NCI-H146 (cell line): ENCODE data around the gene TGFBR1.

Experiments
- DNase-seq: peaks from one replicate; lab custom pipeline; 2025; lab: John Stamatoyannopoulos, UW

TGFBR1 gene

DNA sequence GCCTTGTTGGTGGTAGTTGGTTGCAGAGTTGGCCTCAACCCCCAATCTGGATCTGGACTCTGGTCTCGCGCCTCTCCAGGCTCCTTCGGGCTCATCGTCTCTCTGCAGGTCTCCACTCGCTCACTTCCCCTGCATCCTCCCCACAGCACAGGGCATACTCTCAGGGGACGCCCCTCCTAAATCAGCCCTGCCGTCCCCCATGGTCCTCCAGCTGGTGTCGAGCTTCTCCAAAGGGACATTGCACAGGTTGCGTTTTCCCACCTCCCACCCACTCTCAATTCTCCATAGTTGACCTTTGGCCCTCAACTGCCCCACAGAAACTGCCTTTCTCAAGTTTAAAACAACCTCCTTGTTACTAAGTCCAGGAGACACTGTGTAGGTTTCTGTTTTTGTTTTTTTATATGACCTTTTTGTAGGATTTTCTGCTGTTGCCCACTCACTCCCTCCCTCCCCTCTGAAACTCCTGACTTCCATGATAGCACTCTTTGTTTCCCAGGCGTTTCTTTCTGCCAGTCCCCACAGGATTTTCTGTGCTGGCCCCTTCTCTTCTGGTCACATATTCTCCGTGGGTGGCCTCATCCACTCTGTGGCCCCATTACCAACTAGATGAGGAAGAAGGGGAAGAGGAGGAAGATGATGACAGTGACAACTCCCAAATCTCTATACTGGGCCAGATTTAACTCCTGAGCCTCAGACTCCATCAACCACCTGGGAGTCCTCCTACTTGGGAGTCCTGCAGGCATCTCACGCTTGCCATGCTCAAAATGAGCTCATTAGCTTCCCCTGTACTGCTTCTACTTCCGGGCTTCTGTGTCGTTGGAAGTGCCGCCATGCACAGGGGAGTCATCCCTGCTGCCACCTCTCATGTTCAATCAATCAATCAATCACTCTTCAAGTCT lies 66.6 kb downstream of the TGFBR1 start:
- DNase-seq, result no peak

GRCh38 chr9:99172124-99173091 lies 67.5 kb downstream of the TGFBR1 start:
- peak; percentile 82 for DNase-seq

DNA sequence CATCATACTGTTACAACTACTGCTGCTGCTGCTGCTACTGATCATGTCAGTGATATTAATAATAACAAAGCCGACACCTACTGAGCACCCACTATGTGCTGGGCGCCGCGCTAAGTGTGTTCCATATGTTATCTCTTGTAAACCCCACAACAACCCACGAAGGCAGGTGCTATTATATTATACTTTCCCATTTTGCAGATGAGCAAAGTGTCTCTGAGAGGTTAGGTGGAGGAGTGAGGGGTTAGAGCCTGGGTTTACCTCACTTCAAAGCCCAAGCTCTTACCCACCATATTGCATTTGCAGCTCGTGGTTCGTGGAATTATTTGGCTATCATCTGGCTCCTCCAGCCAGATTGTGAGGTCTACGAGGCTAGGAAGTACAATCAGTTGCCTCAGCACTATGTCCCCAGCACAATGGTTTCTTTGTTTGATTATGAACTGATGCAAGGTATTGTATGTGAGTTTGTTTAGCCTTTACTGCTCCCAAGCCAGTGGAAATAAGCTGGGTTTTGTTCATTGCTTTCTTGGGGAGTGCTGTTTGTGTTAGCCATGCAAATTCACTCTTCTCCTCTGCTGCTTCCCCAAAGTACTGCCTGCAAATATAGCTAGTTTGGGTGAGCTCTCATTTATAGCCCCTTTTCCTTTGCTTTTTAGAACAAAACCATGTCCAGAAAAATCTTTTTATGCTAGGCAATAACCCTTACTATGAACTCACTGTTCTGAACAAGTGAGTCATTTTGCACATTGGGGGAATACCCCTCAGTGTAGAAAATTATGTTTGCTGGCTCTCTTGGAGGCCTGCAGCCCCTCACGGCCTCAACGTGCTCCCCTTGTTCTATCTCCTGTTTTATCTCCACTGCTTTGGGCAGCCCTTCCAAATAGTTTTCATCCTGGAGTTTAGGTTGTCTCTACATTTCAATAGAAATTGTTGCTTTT lies 68.9 kb downstream of the TGFBR1 start:
- DNase-seq, result peak; percentile 46

- DNase-seq, result no peak
Measured at GRCh38 chr9:99176527-99177013, 71.7 kb downstream of the TGFBR1 start.

GRCh38 chr9:99177576-99178366 lies 72.9 kb downstream of the TGFBR1 start:
- DNase-seq, result no peak

DNA sequence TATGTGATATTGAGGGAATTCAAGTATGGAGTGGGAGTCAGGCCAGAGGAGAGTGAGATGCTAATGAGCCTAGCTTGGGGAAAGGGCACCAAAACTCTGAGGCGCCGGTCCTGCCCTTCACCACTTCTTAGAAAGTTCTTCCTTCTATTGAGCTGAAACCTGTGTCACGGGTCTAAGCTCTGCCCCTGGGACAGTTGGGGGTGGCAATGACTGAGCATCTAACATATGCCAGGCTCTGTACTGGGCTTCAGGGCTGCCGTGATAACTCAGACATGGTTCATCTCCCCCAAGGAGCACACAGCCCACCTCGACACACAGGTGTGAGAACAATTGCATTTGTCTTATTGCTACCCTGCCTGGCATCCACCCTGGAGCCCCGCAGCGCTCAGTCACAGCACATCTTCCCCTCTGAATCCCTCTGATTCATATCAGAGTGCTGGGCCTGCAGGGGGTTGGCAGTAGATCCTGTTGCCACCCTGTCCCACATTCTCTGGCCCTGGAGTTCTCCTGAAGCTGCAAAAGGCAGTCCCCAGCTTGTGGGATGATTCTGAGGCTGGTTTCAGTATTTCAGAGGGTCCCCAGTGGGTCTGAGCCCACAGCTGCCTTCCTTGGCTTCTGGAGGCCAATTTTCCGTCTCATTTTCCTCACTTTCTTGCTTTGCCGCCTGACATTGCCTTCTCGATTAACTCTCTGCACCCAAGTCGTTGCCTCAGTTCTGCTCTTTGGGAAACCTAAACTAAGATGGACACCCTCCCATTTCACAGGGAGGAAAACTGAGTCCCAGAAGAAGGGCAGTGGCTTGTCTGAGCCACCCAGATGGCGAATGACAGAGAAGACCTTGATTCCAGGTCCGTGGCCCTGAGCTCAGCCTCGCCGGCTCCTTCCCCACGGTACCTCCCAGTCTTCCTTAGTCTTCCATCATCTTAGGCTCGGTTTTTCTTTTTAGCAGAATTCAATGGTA lies 74.3 kb downstream of the TGFBR1 start:
- DNase-seq, result no peak

DNA sequence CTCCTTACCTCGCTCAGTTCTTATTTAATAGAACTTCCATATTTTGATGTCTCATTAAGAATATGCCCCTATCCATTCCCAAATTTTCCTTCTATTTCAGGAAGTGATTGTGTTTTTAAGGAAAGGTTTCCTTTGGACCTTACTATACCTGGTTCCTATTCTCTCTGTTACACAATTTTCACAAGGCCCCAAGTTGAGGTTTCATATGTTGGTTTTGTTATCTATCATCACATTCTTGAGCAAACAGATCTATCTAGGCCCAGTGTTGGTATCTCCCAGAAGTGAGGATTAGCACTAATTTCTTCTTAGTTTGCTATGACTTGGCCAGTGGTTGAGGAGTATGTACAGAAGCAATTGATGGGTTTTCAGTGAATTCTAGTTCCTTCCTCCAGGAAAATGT lies 75.3 kb downstream of the TGFBR1 start:
- no peak for DNase-seq

DNA sequence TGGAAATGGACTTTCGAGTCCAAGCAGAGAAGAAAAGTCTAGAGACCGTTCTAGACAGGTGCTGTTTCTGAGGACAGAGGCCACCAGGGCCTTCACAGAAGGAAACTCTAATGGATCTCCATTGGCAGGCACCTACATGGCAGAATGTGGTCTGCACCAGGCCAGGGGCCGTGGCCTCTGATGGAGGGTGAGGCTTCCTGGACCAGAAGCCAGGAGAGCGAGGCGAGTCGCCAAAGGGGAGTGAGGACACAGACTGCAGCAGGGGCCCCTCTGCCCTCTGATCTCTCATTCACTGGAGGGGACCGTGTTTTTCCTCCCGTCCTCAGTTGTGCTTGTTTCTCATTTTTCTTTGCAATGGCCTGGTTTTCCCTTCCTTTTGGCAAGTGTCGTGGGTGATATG lies 75.7 kb downstream of the TGFBR1 start:
- DNase-seq, result no peak

- no peak for DNase-seq
Measured at GRCh38 chr9:99181206-99181605, 76.3 kb downstream of the TGFBR1 start.

DNA sequence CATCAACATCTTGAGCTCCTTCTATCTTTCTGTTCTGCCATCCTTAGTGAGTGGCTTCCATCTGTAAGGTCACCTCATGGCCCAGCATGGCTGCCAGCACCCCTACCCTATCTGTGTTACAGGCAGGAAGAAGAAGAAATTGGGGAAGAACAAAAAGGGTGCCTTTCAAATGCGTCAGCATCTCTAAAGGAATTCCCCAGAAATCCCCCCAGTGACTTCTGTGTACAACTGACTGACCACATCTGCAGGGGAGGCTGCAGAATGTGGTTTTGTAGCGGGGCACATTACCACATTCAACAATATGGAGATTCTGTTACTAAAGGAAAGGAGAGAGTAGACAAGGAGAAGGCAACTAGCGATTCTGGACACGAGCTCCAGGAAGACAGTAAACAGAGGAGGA lies 76.7 kb downstream of the TGFBR1 start:
- DNase-seq, result no peak

- no peak for DNase-seq
Measured at GRCh38 chr9:99182356-99182755, 77.4 kb downstream of the TGFBR1 start.

- no peak for DNase-seq
Measured at GRCh38 chr9:99183616-99184015, 78.7 kb downstream of the TGFBR1 start.

DNA sequence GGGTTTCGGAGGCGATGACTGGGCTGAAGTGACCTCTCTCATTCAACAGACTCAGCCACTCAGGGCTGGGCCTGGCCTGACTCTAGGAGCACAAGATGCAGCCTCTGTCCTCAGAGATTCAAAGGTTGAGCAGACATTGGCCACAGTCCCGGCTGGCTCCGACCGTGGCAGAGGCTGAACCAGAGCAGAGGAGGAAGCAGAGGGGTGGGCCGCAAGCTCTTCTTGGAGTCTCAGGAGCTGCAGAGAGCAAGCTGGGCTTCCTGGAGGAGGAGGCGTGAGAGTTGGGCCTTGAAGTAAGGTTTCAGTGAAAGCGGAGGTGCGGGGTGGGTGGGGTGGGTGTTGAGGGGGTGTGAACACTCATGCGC lies 79.2 kb downstream of the TGFBR1 start:
- DNase-seq, result no peak

- peak; percentile 83 for DNase-seq
Measured at GRCh38 chr9:99184475-99185347, 79.8 kb downstream of the TGFBR1 start.

GRCh38 chr9:99185348-99185632 lies 80.4 kb downstream of the TGFBR1 start:
- DNase-seq, result no peak

DNA sequence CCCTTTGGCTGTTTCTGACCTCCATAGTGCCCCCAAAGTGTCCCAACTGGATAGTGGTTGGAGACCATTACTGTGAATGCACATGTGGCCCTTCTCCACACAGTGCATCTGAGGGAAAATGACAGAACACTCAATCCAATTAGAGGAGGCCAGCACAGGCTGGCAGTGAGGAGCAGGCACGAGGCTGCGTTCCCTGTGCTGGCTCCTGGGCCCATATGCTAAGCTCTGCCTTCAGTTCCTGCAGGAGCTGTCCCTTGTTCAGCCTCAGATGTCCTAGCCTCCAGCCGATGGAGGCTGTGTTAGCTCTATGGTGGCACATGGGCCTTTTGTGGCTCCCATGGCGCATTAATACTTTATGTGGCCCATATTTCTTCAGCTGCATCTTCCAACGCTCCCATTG lies 81.0 kb downstream of the TGFBR1 start:
- DNase-seq, result no peak

DNA sequence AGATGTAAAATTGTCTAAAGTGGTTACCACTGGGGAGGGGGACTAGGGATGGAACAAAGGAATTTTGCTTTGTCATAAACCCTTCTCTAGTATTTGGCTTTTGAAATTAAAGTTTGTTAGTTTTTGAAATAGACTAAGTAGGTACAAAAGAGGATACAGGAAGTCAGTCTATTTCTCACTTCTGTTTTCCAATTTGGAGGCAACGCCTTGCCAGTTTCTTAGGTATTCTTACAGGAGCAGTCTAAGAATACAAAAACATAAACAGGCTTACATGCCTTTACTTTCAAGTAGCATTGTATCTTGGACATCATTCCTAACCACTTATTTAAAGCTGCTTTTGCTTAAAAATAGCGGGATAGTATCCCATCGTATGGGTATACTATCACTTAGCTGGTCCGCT lies 82.4 kb downstream of the TGFBR1 start:
- DNase-seq, result no peak

DNA sequence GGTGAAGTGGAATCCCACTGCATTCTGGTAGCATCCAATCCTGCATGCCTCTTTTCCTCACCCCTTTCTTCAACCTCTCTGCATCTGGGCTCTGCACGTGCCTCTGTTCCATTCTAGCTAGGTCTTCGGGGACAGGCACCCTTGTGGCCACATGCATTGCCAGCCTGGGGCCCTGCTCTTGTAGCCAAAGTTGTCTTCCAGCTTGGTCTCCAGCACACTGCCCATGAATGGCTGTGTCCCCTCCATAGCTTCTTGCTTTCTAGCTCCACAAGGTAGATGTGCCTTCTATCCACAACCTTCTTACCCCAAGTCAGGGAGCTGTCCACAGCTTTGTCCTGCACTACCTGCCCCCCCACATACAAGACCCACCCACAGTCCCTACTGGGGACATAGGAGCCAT lies 84.3 kb downstream of the TGFBR1 start:
- DNase-seq, result no peak
